ENCODE results near the gene LRP8. TPM values are rescaled to one million over a fixed set of nuclear protein-coding genes. Genes with fewer than 3 reads are reported as not detected.

The LRP8 gene
- total RNA-seq, 3 donors from 2014 or later, result 1.3 to 6.5 (median 1.4) TPM

- TF ChIP-seq CTCF (IDR thresholded peaks at IDR 0.05), result no peak
- DNase-seq (no peak), ATAC-seq (no peak)
- H3K9me3 ChIP-seq, result peaks cover 17% of the 10 kb centered on the region
- intact Hi-C loops (cut with DNase I, micrococcal nuclease), result no loop called here
- peaks cover 2% of the 10 kb centered on the region for H3K4me1 ChIP-seq (ENCODE audit: low read depth)
- no peak overlapping the region for H3K4me3 ChIP-seq
- H3K36me3 ChIP-seq (ENCODE audit: low read depth), result peaks cover 11% of the 10 kb centered on the region
Observed at GRCh38 chr1:53203466-53203865, 124.4 kb downstream of the LRP8 start.

- DNase-seq (peak in 1 of 3 donors; percentile 67), ATAC-seq (peak; percentile 47)
- Histone ChIP-seq H3K4me1 (ENCODE audit: low read depth) (peaks cover 13% of the 10 kb centered on the region), H3K9me3 (no peaks in the 10 kb centered on the region), H3K36me3 (ENCODE audit: low read depth) (no peaks in the 10 kb centered on the region), H3K4me3 (no peak overlapping the region)
- TF ChIP-seq CTCF (IDR thresholded peaks at IDR 0.05), result no peak
- intact Hi-C loops (cut with DNase I, micrococcal nuclease), result no loop called here
Observed at GRCh38 chr1:53198241-53198651, 129.6 kb downstream of the LRP8 start.

- DNase-seq (no peak), ATAC-seq (peak; percentile 3)
- TF ChIP-seq CTCF (IDR thresholded peaks at IDR 0.05), result no peak
- intact Hi-C loops (cut with DNase I, micrococcal nuclease), result no loop called here
- Histone ChIP-seq H3K4me3 (peak overlapping the region; percentile 88), H3K4me1 (ENCODE audit: low read depth) (peaks cover 13% of the 10 kb centered on the region), H3K9me3 (no peaks in the 10 kb centered on the region), H3K36me3 (ENCODE audit: low read depth) (no peaks in the 10 kb centered on the region)
Observed at GRCh38 chr1:53197291-53198200, 130.3 kb downstream of the LRP8 start.

- intact Hi-C loops (cut with DNase I, micrococcal nuclease), result no loop called here
- ATAC-seq (peak; percentile 99), DNase-seq (peak; percentile 95 to 98 (median 96))
- Histone ChIP-seq H3K4me1 (ENCODE audit: low read depth) (peaks cover 13% of the 10 kb centered on the region), H3K9me3 (no peaks in the 10 kb centered on the region), H3K4me3 (peak within 1 kb of the TSS; percentile 88), H3K36me3 (ENCODE audit: low read depth) (no peaks in the 10 kb centered on the region)
- TF ChIP-seq CTCF (IDR thresholded peaks at IDR 0.05), result no peak
Observed at GRCh38 chr1:53196485-53197290, 131.2 kb downstream of the LRP8 start, which contains the start of gene CPT2. Gene CPT2, plus strand, starts transcription at chr1:53196824. Its CDS starts 120 bp downstream, at chr1:53196944.

GRCh38 chr1:53196017-53196484, 131.8 kb downstream of the LRP8 start:
- no peaks in the 10 kb centered on the region for H3K9me3 ChIP-seq
- TF ChIP-seq CTCF (IDR thresholded peaks at IDR 0.05), result no peak
- intact Hi-C loops (cut with DNase I, micrococcal nuclease), result no loop called here
- DNase-seq (no peak), ATAC-seq (peak; percentile 39)
- H3K4me1 ChIP-seq (ENCODE audit: low read depth), result peaks cover 13% of the 10 kb centered on the region
- no peaks in the 10 kb centered on the region for H3K36me3 ChIP-seq (ENCODE audit: low read depth)
- no peak overlapping the region for H3K4me3 ChIP-seq
